Glutamatergic neuron (in vitro differentiated cells): Measurements from ENCODE around the gene FECH. TPM values are rescaled to one million over a fixed set of nuclear protein-coding genes. Genes with fewer than 3 reads are reported as not detected.
A peak's percentile ranks its signal among the peaks of the same experiment; 100 is the strongest.

Source experiments
- DNase-seq: peaks from one replicate; pipeline ENCODE4 v3.0.0; 2022
- H3K27ac Mint-ChIP-seq: one replicate; pipeline ENCODE4 v1.8.0; 2020; ENCODE audit warnings: mild to moderate bottlenecking, mixed read lengths, inconsistent platforms; ENCODE audit not compliant: unreplicated experiment
- H3K27me3 Mint-ChIP-seq: one replicate; pipeline ENCODE4 v1.8.0; 2020; ENCODE audit warnings: mild to moderate bottlenecking, moderate library complexity, mixed read lengths, inconsistent platforms; ENCODE audit not compliant: unreplicated experiment
- H3K36me3 Mint-ChIP-seq: one replicate; pipeline ENCODE4 v1.8.0; 2020; ENCODE audit warnings: mild to moderate bottlenecking, mixed read lengths, inconsistent platforms; ENCODE audit not compliant: unreplicated experiment
- H3K4me1 Mint-ChIP-seq: one replicate; pipeline ENCODE4 v1.8.0; 2020; ENCODE audit warnings: mild to moderate bottlenecking, low read depth, mixed read lengths, inconsistent platforms; ENCODE audit not compliant: unreplicated experiment
- H3K4me3 Mint-ChIP-seq: one replicate; pipeline ENCODE4 v1.8.0; 2020; ENCODE audit warnings: mild to moderate bottlenecking, mixed read lengths, inconsistent platforms; ENCODE audit not compliant: unreplicated experiment
- H3K9me3 Mint-ChIP-seq: one replicate; pipeline ENCODE4 v1.8.0; 2020; ENCODE audit warnings: mild to moderate bottlenecking, moderate library complexity, mixed read lengths, inconsistent platforms; ENCODE audit not compliant: unreplicated experiment
- total RNA-seq: library from RNA; stranded (reverse); fragmentation: NEBNext Ultra II Directional; extraction: Animal tissue kit (Norgen Biotek cat#: 25700); gene quantifications from one replicate; pipeline ENCODE4 v1.2.1, GENCODE V29; 2021; ENCODE audit not compliant: unreplicated experiment
- TF ChIP-seq, protein P1 (sequence below): fragments of 200-600 bp; sonication (generic); IDR thresholded peaks from one replicate; pipeline ENCODE4 v1.5.0; 2021; ENCODE audit not compliant: partially characterized antibody, unreplicated experiment

The FECH gene
- total RNA-seq, 1 donor from 2014 or later: 16.5 TPM

DNA sequence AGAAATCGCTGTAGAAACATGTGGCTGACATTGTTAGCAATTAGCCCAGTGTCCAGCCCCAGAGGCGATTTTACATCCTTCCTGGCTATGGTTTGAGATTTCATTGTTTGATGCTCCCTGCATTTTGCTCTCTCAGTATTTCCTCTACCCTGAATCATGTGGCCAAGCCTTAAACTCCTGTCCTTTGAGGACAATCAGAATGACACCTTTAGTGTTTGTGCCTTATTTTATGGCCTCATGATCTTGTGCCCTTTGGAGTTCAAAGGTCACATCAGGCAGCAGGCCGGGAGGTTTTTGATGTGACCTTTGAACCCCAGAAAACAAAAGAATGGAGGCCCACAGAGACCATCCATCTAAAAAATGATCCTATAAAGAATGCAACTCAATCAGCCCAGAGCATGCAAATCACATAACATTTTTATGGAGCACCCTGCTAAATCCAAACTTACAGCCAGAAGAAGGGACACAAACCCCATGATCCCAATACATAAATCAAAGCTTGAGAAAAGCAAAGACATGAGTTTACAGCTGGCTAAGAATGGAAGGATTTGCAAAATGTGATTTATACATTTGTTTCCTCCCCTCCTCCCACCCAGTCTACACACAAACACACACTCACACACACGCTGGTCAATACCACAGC, 52.5 kb downstream of the FECH start:
- TF ChIP-seq, protein P1, sequence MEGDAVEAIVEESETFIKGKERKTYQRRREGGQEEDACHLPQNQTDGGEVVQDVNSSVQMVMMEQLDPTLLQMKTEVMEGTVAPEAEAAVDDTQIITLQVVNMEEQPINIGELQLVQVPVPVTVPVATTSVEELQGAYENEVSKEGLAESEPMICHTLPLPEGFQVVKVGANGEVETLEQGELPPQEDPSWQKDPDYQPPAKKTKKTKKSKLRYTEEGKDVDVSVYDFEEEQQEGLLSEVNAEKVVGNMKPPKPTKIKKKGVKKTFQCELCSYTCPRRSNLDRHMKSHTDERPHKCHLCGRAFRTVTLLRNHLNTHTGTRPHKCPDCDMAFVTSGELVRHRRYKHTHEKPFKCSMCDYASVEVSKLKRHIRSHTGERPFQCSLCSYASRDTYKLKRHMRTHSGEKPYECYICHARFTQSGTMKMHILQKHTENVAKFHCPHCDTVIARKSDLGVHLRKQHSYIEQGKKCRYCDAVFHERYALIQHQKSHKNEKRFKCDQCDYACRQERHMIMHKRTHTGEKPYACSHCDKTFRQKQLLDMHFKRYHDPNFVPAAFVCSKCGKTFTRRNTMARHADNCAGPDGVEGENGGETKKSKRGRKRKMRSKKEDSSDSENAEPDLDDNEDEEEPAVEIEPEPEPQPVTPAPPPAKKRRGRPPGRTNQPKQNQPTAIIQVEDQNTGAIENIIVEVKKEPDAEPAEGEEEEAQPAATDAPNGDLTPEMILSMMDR: no peak
- Mint-ChIP-seq H3K4me3 (peak overlapping the region; percentile 22), H3K4me1 (peaks cover 43% of the 10 kb centered on the region), H3K27me3 (peaks cover 12% of the 10 kb centered on the region), H3K9me3 (peaks cover 4% of the 10 kb centered on the region), H3K36me3 (no peaks in the 10 kb centered on the region), H3K27ac (peak overlapping the region; percentile 71)
- peak; percentile 29 for DNase-seq

DNA sequence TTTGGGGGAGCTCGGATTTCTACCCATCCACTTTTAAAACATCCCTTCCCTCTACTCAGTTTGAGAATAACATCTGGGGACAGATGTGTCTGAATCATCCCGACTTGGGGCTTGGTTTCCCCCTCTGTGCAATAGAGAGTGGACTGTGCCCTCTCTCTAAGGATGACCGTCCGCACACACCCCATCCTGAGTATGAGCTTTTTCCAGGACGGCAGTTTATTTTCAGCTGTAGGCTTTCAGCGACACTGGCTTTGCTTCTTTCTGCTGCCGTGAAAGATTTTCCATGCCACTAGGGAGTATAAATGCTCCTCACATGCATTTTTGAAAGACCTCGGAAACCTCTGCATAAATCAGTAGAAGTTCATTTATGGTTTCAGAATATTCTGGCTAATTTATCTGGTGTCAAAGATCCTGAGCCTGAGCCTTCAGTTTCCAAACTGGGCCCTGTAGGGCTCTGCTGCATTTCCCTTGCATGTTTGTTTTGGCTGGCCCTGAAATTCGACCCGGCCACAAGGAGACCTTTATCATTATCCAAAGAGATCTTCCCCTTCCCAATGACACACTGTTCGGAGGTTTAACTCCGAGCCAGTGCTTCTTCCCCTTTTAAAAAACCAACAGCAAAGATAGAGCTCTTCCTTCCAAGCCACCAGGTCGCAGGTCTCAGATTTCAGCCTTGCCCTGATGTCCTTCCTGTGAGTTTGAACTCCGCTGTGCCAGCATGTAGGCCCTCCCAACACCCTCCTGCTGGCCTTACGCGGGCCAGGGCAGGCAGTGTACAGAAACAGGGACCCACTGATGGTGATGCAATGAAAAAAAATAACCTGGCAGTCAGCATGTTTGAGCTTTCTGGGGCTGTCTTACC, 53.3 kb downstream of the FECH start:
- peaks cover 4% of the 10 kb centered on the region for H3K9me3 Mint-ChIP-seq
- H3K27me3 Mint-ChIP-seq: peaks cover 12% of the 10 kb centered on the region
- H3K4me3 Mint-ChIP-seq: peak overlapping the region; percentile 71
- peaks cover 50% of the 10 kb centered on the region for H3K4me1 Mint-ChIP-seq
- no peak for DNase-seq
- peak overlapping the region; percentile 71 for H3K27ac Mint-ChIP-seq
- TF ChIP-seq, protein P1: no peak
- no peaks in the 10 kb centered on the region for H3K36me3 Mint-ChIP-seq

DNA sequence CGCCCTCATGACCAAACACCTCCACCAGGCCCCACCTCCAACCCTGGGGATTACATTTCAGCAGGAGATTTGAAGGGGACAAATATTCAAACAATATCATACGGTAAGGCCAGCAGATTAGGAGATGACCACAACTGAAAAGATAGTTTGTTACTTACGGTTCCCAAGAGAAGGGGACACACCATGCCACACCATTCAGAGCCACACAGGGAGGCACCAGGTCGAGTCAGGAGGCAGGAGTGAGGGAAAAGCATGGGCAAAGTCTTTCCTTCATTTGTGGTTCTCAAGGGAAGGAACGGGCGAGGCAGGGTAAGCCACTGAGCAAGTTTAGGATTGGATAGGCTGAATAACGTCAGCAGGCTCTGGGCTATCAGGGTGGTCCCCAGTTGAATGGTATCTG, 57.4 kb downstream of the FECH start:
- Mint-ChIP-seq H3K9me3 (peaks cover 18% of the 10 kb centered on the region), H3K4me1 (peaks cover 59% of the 10 kb centered on the region), H3K27ac (no peak overlapping the region), H3K36me3 (peaks cover 17% of the 10 kb centered on the region), H3K27me3 (peaks cover 21% of the 10 kb centered on the region), H3K4me3 (no peak overlapping the region)
- DNase-seq: no peak
- TF ChIP-seq, protein P1: no peak

DNA sequence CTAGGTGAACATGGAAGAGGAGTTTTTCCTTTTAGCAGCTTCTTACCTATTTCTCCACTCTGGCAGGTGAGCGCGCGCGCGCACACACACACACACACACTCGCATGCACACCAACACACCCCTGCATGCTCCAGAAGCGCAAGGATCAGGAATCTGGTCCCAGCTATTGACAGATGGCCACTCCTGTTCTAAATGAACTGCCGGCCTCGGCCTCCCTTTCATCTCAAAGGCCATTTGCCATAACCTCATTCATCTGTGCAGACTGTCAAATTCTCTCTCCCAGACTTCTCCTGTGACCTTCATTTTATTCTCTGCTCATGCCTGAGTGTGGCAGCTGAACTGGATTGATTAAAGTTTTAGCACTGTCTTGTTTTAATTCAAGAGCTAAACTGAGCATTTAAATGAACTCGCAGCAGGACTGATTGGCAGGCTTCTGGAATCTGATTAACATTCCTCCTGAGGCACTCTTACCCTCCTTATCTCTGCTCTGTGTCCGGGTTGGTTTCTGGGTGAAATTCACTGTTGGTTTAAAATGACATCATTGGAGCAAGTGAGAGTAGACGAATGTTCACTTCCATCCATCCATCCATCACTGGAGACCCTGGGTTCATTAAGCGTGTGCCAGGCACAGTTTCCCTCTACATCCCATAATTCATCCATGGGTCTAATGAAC, 58.8 kb downstream of the FECH start:
- Mint-ChIP-seq H3K27ac (peak overlapping the region; percentile 93), H3K9me3 (peaks cover 29% of the 10 kb centered on the region), H3K27me3 (peaks cover 24% of the 10 kb centered on the region), H3K36me3 (peaks cover 18% of the 10 kb centered on the region), H3K4me3 (peak overlapping the region; percentile 39), H3K4me1 (peaks cover 60% of the 10 kb centered on the region)
- TF ChIP-seq, protein P1: no peak
- DNase-seq: peak; percentile 45
